Tibial artery (tissue), 4 donors: ENCODE data around the gene DEPDC1B.
A peak's percentile ranks its signal among the peaks of the same experiment; 100 is the strongest.
"Not testable (repeated sequence)": the region's sequence is repeated elsewhere in the genome, so short reads cannot be mapped to it uniquely, and the experiment has no call there.

Source experiments
- DNase-seq, 2 donors: peaks; one replicate each; pipeline ENCODE4 v3.0.0-alpha.2; 2019
- H3K27ac ChIP-seq, 2 donors: fragments of 200-600 bp; sonication (generic) in 1 of 2; 1 replicate in 1 of 2; 2 replicates in 1 of 2; pipeline ENCODE4 v1.5.1; 2018 to 2019; ENCODE audit warnings: mild to moderate bottlenecking in 1 of 2
- H3K27me3 ChIP-seq, 2 donors: fragments of 200-600 bp; sonication (generic) in 1 of 2; one replicate each; pipeline versions ENCODE4 v1.5.1 to v1.6.0; 2016 to 2019
- H3K36me3 ChIP-seq, 3 donors: fragments of 200-600 bp; sonication (generic) in 2 of 3; one replicate each; pipeline ENCODE4 v1.5.1; 2016 to 2019; ENCODE audit warnings: mild to moderate bottlenecking in 2 of 3
- H3K4me1 ChIP-seq, 4 donors: fragments of 200-600 bp; sonication (generic) in 2 of 4; 1 replicate in 3 of 4; 2 replicates in 1 of 4; pipeline ENCODE4 v1.5.1; 2016 to 2019
- H3K4me3 ChIP-seq, 2 donors: fragments of 200-600 bp; sonication (generic) in 1 of 2; 1 replicate in 1 of 2; 2 replicates in 1 of 2; pipeline ENCODE4 v1.5.1; 2018 to 2019; ENCODE audit warnings: mild to moderate bottlenecking in 2 of 2
- H3K9me3 ChIP-seq, 3 donors: fragments of 200-600 bp; sonication (generic) in 1 of 3; one replicate each; pipeline ENCODE4 v1.5.1; 2016 to 2019
- CTCF ChIP-seq, 2 experiments: fragments of 200-600 bp in 1 of 2; fragments of 450-650 bp in 1 of 2; IDR thresholded peaks; one replicate each; pipeline ENCODE4 v1.5.1; 2017 to 2019; ENCODE audit warnings: antibody characterized with exemption in 2 of 2, mild to moderate bottlenecking in 1 of 2, moderate library complexity in 1 of 2
- intact Hi-C: fragments of 100-400 bp; cut with DNase I; formaldehyde crosslinking; loops from one replicate; pipeline ENCODE4 v1.15.0; 2023; ENCODE audit warnings: low total_unique reads

DEPDC1B gene

GRCh38 chr5:60598424-60598823 lies 101.5 kb downstream of the DEPDC1B start:
- Histone ChIP-seq H3K27me3 (no peaks in the 10 kb centered on the region), H3K4me1 (peaks cover 0 to 42% (median 0%) of the 10 kb centered on the region in 4 donors), H3K27ac (peak overlapping the region; percentile 56 to 60), H3K9me3 (peaks cover 0 to 3% (median 0%) of the 10 kb centered on the region in 3 donors), H3K4me3 (no peak overlapping the region), H3K36me3 (no peaks in the 10 kb centered on the region)
- no peak for TF ChIP-seq CTCF (IDR thresholded peaks at IDR 0.05)
- intact Hi-C loops: no loop called here
- DNase-seq: no peak

DNA sequence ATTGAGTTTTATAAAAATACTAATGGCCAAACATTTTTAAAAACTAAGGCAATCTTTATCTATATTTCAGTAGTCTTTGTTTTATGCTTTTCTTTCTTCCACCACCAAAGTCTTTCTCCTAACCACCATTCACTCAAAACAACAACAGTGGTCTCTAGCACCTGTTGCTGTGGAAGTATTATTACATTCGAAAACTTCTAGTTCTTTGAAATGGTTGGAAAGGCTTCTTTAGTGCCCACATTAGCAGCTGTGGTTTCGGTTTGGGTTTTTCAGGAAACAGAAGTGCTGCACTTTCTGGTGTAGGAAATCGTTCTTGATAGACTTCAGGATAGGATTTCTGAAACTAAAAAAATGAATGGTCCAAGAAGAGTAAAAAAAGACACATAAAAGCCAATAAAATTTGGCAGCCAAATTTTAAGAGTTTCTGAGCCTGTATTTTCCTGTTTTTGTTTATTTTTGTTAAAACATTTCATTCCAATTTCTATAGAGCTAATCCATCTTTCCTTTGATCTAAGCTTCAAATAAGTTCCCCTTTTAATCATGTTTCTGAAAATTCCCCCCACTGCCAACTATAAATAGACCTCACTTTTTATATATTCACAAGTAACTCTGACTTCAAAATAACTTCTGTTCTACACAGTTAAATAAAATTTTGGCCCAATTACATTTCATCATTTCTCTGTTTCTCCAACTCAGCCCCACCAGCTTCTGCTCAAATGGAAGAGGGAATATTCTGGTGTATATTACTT lies 102.2 kb downstream of the DEPDC1B start:
- H3K27me3 ChIP-seq: no peaks in the 10 kb centered on the region
- peaks cover 0 to 42% (median 0%) of the 10 kb centered on the region in 4 donors for H3K4me1 ChIP-seq
- peaks cover 0 to 3% (median 0%) of the 10 kb centered on the region in 3 donors for H3K9me3 ChIP-seq
- peak overlapping the region; percentile 1 to 18 for H3K4me3 ChIP-seq
- H3K27ac ChIP-seq: peak overlapping the region; percentile 56 to 60
- intact Hi-C loops: no loop called here
- TF ChIP-seq CTCF (IDR thresholded peaks at IDR 0.05): no peak
- no peak for DNase-seq
- no peaks in the 10 kb centered on the region for H3K36me3 ChIP-seq

GRCh38 chr5:60594715-60595477 lies 105.1 kb downstream of the DEPDC1B start:
- H3K36me3 ChIP-seq: no peaks in the 10 kb centered on the region
- intact Hi-C loops: no loop called here
- no peak for TF ChIP-seq CTCF (IDR thresholded peaks at IDR 0.05)
- peaks cover 0 to 42% (median 0%) of the 10 kb centered on the region in 4 donors for H3K4me1 ChIP-seq
- peaks cover 0 to 3% (median 0%) of the 10 kb centered on the region in 3 donors for H3K9me3 ChIP-seq
- no peak overlapping the region for H3K4me3 ChIP-seq
- no peak for DNase-seq
- H3K27me3 ChIP-seq: no peaks in the 10 kb centered on the region
- H3K27ac ChIP-seq: peak overlapping the region; percentile 11 to 23

DNA sequence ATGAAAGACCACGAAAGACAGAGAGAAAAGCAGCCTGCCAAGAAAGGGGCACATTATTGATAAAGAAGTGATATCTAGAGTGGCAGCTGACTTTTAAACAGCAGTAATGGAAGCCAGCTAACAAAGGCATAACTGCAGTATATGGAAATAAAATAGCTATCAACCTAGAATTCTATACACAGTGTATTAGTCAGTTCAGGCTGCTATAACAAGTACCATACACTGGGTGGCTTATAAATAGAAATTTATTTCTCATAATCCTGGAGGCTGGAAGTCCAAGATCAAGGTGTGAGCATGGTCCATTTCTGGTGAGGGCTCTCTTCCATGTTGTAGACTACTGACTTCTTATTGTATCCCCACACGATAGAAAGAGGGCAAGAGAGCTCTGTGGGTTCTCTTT lies 109.8 kb downstream of the DEPDC1B start:
- no peak for DNase-seq
- TF ChIP-seq CTCF (IDR thresholded peaks at IDR 0.05): no peak

GRCh38 chr5:60587312-60587711 lies 112.7 kb downstream of the DEPDC1B start:
- H3K4me3 ChIP-seq, H3K9me3 ChIP-seq, H3K36me3 ChIP-seq, DNase-seq, H3K27me3 ChIP-seq, H3K27ac ChIP-seq: not testable (repeated sequence)
- intact Hi-C loops: loop anchor here (5.0 kb wide), 1 partner anchor 770 kb away; no protein-coding TSS in a partner anchor
- peaks cover 0 to 18% (median 0%) of the 10 kb centered on the region in 4 donors for H3K4me1 ChIP-seq

More for the DNA sequence above, 109.8 kb downstream of the DEPDC1B start:
- Histone ChIP-seq H3K9me3 (peaks cover 0 to 3% (median 0%) of the 10 kb centered on the region in 3 donors), H3K27ac (no peak overlapping the region), H3K4me1 (peaks cover 0 to 14% (median 0%) of the 10 kb centered on the region in 4 donors), H3K4me3 (no peak overlapping the region), H3K36me3 (no peaks in the 10 kb centered on the region), H3K27me3 (no peaks in the 10 kb centered on the region)
- intact Hi-C loops: no loop called here
